Type B pancreatic cell (in vitro differentiated cells): ENCODE measurements around the gene TEX51. TPM values are rescaled to one million over a fixed set of nuclear protein-coding genes. Genes with fewer than 3 reads are reported as not detected.

ENCODE experiments used
- DNase-seq: peaks from one replicate; pipeline ENCODE4 v3.0.0; 2021; ENCODE audit warnings: mixed read lengths; ENCODE audit not compliant: unreplicated experiment; ENCODE audit errors: extremely low spot score
- H3K27ac Mint-ChIP-seq: 2 replicates; pipeline ENCODE4 v1.8.0; 2021; ENCODE audit warnings: mild to moderate bottlenecking, mixed read lengths
- H3K27me3 Mint-ChIP-seq: 2 replicates; pipeline ENCODE4 v1.8.0; 2021; ENCODE audit warnings: mixed read lengths
- H3K36me3 Mint-ChIP-seq: 2 replicates; pipeline ENCODE4 v1.8.0; 2021; ENCODE audit warnings: mixed read lengths
- H3K4me1 Mint-ChIP-seq: one replicate; pipeline ENCODE4 v1.8.0; 2021; ENCODE audit warnings: mixed read lengths; ENCODE audit not compliant: unreplicated experiment
- H3K4me3 Mint-ChIP-seq: 2 replicates; pipeline ENCODE4 v1.8.0; 2021; ENCODE audit warnings: mild to moderate bottlenecking, mixed read lengths
- H3K9me3 Mint-ChIP-seq: 2 replicates; pipeline ENCODE4 v1.8.0; 2021; ENCODE audit warnings: mixed read lengths
- total RNA-seq: library from RNA; stranded (reverse); gene quantifications from 2 replicates; pipeline ENCODE4 v1.2.1, GENCODE V29; 2021; ENCODE audit warnings: low replicate concordance
- TF ChIP-seq, protein P1 (sequence below): fragments of 200-600 bp; sonication (generic); conservative IDR thresholded peaks from 2 replicates; pipeline ENCODE4 v1.5.0; 2021; ENCODE audit warnings: antibody characterized with exemption, mild to moderate bottlenecking

TEX51 gene
- total RNA-seq, 1 donor from 2014 or later = not detected

DNA sequence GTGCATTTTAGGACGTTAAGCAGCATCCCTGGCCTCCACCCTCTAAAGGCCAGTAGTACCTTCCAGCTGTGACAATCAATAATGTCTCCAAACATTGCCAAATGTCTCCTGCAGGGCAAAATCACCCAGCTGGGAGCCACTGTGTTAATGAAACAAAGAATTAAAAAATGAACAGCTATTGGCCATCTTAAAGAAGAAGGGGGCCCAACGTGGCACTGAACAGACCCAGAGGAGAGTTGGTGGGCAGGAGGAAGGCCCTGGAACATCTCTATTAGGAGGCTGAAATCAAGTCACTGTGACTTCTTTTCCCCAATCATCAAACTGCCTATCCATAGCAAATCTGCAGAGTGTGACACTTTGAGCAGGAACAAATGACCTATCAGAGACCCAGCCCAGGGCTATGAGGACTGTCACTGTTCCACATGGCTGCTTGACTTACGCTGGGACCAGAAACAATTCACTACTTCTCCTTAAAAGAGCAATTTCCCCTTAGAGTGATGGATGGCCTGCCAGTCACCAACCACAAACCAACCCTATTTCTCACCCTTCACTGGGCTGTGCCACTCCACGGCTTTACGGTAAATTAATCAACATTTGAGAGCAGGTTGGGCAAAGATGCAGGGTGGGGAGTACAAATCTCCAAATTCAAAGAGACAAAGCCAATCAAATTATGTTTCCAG lies 35.2 kb upstream of the TEX51 start:
- Mint-ChIP-seq H3K36me3 (no peaks in the 10 kb centered on the region), H3K27ac (no peak overlapping the region), H3K27me3 (peaks cover 8% of the 10 kb centered on the region), H3K9me3 (peaks cover 4% of the 10 kb centered on the region), H3K4me3 (no peak overlapping the region), H3K4me1 (no peaks in the 10 kb centered on the region)
- TF ChIP-seq, protein P1, sequence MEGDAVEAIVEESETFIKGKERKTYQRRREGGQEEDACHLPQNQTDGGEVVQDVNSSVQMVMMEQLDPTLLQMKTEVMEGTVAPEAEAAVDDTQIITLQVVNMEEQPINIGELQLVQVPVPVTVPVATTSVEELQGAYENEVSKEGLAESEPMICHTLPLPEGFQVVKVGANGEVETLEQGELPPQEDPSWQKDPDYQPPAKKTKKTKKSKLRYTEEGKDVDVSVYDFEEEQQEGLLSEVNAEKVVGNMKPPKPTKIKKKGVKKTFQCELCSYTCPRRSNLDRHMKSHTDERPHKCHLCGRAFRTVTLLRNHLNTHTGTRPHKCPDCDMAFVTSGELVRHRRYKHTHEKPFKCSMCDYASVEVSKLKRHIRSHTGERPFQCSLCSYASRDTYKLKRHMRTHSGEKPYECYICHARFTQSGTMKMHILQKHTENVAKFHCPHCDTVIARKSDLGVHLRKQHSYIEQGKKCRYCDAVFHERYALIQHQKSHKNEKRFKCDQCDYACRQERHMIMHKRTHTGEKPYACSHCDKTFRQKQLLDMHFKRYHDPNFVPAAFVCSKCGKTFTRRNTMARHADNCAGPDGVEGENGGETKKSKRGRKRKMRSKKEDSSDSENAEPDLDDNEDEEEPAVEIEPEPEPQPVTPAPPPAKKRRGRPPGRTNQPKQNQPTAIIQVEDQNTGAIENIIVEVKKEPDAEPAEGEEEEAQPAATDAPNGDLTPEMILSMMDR = no peak
- DNase-seq = peak; percentile 22

DNA sequence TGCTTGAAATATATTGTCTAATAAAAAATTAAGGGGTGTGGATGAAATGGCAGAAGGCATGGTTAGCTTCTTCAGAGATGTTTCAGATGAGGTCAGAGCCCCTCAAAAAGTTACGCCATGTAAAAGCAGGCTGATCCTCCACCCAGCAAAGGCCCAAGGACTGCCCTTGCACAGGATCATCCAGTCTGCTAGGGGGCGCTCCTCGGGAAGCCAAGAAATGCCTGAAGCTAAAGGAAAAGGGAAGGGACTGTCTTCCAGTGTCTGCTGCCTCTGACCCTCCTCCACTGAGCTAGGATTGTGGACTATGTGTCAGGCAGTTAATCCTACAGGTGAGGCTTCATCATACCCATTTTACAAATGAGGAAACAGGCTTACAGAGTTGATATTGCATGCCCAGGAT lies 33.8 kb upstream of the TEX51 start:
- H3K36me3 Mint-ChIP-seq = no peaks in the 10 kb centered on the region
- peak; percentile 15 for DNase-seq
- no peak overlapping the region for H3K4me3 Mint-ChIP-seq
- peaks cover 8% of the 10 kb centered on the region for H3K9me3 Mint-ChIP-seq
- TF ChIP-seq, protein P1 = no peak
- H3K27me3 Mint-ChIP-seq = peaks cover 4% of the 10 kb centered on the region
- no peaks in the 10 kb centered on the region for H3K4me1 Mint-ChIP-seq
- no peak overlapping the region for H3K27ac Mint-ChIP-seq

DNA sequence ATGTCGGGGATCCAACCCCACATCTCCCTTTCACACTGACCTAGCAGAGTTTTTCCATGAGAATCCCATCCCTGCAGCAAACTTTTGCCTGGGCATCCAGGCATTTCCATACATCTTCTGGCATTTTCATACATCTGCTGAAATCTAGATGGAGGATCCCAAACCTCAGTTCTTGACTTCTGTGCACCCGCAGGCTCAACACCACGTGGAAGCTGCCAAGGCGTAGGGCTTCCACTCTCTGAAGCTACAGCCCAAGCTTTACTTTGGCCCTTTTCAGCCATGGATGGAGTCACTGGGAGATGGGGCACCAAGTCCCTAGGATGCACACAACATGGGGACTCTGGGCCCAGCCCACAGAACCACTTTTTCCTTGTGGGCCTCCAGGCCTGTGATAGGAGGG lies 32.2 kb upstream of the TEX51 start:
- Mint-ChIP-seq H3K9me3 (peaks cover 8% of the 10 kb centered on the region), H3K4me1 (no peaks in the 10 kb centered on the region), H3K27me3 (peaks cover 4% of the 10 kb centered on the region), H3K36me3 (no peaks in the 10 kb centered on the region), H3K4me3 (no peak overlapping the region), H3K27ac (no peak overlapping the region)
- peak; percentile 31 for DNase-seq
- TF ChIP-seq, protein P1 = no peak

DNA sequence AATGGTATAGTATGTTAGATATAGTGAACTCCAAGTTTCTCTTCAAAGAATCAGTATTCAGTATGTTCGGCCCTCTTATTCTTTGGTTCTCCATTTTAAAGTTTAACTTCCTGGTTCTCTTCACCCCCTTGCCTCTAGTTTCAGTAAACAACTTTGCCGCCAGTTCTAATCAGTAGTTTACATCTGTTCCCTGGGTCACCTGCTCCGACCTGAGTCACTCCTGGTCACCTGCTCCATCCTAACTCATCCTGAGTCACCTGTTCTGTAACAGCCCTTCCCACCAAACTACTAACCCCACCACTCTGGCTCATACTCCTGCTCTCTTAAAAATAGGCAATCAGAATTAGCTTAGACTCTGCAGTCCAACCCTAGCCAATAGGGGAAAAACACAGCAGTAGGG lies 23.7 kb upstream of the TEX51 start:
- H3K4me1 Mint-ChIP-seq = no peaks in the 10 kb centered on the region
- no peak for DNase-seq
- TF ChIP-seq, protein P1 = no peak
- no peaks in the 10 kb centered on the region for H3K9me3 Mint-ChIP-seq
- peaks cover 5% of the 10 kb centered on the region for H3K36me3 Mint-ChIP-seq
- peaks cover 3% of the 10 kb centered on the region for H3K27me3 Mint-ChIP-seq
- no peak overlapping the region for H3K4me3 Mint-ChIP-seq
- no peak overlapping the region for H3K27ac Mint-ChIP-seq

DNA sequence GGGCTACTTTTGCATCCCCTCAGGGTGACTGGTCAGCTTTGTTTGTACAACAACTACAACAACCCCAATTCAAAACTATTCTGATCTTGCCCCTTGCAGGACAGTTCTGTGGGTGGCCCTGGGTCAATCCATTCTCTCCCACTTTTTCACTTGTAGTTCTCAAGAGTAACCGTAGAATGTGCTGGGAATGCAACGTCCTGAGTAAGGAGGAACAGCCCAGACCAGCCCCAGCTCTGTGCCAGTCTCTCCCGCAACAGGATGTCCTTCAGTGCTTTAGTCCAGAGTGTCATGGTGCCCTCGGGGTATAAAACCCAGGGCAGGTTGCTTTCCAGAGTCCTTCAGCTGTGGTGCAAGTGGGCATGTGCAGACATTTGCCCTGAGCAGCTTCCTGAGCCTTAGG lies 22.1 kb upstream of the TEX51 start:
- Mint-ChIP-seq H3K36me3 (peaks cover 5% of the 10 kb centered on the region), H3K4me3 (no peak overlapping the region), H3K27me3 (peaks cover 3% of the 10 kb centered on the region), H3K27ac (no peak overlapping the region), H3K9me3 (no peaks in the 10 kb centered on the region), H3K4me1 (no peaks in the 10 kb centered on the region)
- TF ChIP-seq, protein P1 = no peak
- DNase-seq = no peak
